ENCODE measurements around the gene RGL1. TPM values are rescaled to one million over a fixed set of nuclear protein-coding genes. Genes with fewer than 3 reads are reported as not detected.

Gene RGL1
- total RNA-seq, 1 experiment from 2014 or later = 0.92 TPM

GRCh38 chr1:183841550-183841949, 36.6 kb downstream of the RGL1 start:
- POLR2A ChIA-PET = no interaction called here
- no TSS peak for BruUV-seq (replicated peaks)
- intact Hi-C loops (cut with micrococcal nuclease; ENCODE audit: unreplicated experiment) (no loop called here), in situ Hi-C loops (cut with HindIII; ENCODE audit: low pct_unique_long_range_greater_than_20kb, low sequenced_read_pairs) (no loop called here)
- ATAC-seq (no peak), DNase-seq (ENCODE audit: low read depth, low spot score) (no peak)
- Histone ChIP-seq H3K4me1 (ENCODE audit: control insufficient read depth, insufficient read depth, low read length) (no peaks in the 10 kb centered on the region), H3K27me3 (ENCODE audit: control insufficient read depth, insufficient read depth, low read length) (no peaks in the 10 kb centered on the region), H3K36me3 (ENCODE audit: control insufficient read depth, insufficient read depth, low read length) (no peaks in the 10 kb centered on the region), H3K4me3 (ENCODE audit: low read depth in 2 of 2, low read length in 2 of 2) (no peak overlapping the region), H3K9me3 (ENCODE audit: control insufficient read depth, insufficient read depth, low read depth, low read length) (no peaks in the 10 kb centered on the region), H3K27ac (ENCODE audit: low read length) (no peak overlapping the region)
- TF ChIP-seq SIN3A (IDR thresholded peaks at IDR 0.05; ENCODE audit: borderline replicate concordance, insufficient read depth, low read depth, low read length) (no peak), CTCF (IDR thresholded peaks at IDR 0.05) (no peak), POLR2AphosphoS5 (IDR thresholded peaks at IDR 0.05; ENCODE audit: low read depth, low read length) (no peak), REST (IDR thresholded peaks at IDR 0.05; ENCODE audit: insufficient read depth in 1 of 2, low read depth in 2 of 2, low read length in 1 of 2) (no peak), TCF7L2 (IDR thresholded peaks at IDR 0.05; ENCODE audit: low read depth, low read length) (no peak)
- CTCF ChIA-PET = no interaction called here

GRCh38 chr1:183841950-183842794, 37.3 kb downstream of the RGL1 start:
- no TSS peak for BruUV-seq (replicated peaks)
- H3K27me3 ChIP-seq (ENCODE audit: control insufficient read depth, insufficient read depth, low read length) = no peaks in the 10 kb centered on the region
- H3K27ac ChIP-seq (ENCODE audit: low read length) = no peak overlapping the region
- no peak overlapping the region; a peak in 1 of 4 replicates for H3K4me3 ChIP-seq (ENCODE audit: low read depth in 2 of 2, low read length in 2 of 2)
- H3K4me1 ChIP-seq (ENCODE audit: control insufficient read depth, insufficient read depth, low read length) = no peaks in the 10 kb centered on the region
- ChIA-PET CTCF (no interaction called here), POLR2A (no interaction called here)
- in situ Hi-C loops (cut with HindIII; ENCODE audit: low pct_unique_long_range_greater_than_20kb, low sequenced_read_pairs) = no loop called here
- H3K36me3 ChIP-seq (ENCODE audit: control insufficient read depth, insufficient read depth, low read length) = no peaks in the 10 kb centered on the region
- DNase-seq (ENCODE audit: low read depth, low spot score) = no peak
- ATAC-seq = no peak
- TF ChIP-seq POLR2AphosphoS5 (IDR thresholded peaks at IDR 0.05; ENCODE audit: low read depth, low read length) (no peak), CTCF (IDR thresholded peaks at IDR 0.05) (no peak)
- intact Hi-C loops (cut with micrococcal nuclease; ENCODE audit: unreplicated experiment) = no loop called here
- H3K9me3 ChIP-seq (ENCODE audit: control insufficient read depth, insufficient read depth, low read depth, low read length) = no peaks in the 10 kb centered on the region
